OCI-LY7 (cell line): ENCODE data around the gene GPR156.

Experiments
- CTCF ChIP-seq: fragments of 200-600 bp; sonication (generic); conservative IDR thresholded peaks from 2 replicates; pipeline ENCODE4 v1.5.1; 2014; ENCODE audit warnings: mild to moderate bottlenecking, antibody characterized with exemption, low read length, moderate library complexity, mixed read lengths
- EZH2phosphoT487 ChIP-seq: fragments of 200-600 bp; sonication (generic); IDR thresholded peaks from 2 replicates; pipeline ENCODE4 v1.6.1; 2018; ENCODE audit warnings: low read depth, borderline replicate concordance, mild to moderate bottlenecking, mixed run types, antibody characterized with exemption, low read length, moderate library complexity, mixed read lengths

DNA sequence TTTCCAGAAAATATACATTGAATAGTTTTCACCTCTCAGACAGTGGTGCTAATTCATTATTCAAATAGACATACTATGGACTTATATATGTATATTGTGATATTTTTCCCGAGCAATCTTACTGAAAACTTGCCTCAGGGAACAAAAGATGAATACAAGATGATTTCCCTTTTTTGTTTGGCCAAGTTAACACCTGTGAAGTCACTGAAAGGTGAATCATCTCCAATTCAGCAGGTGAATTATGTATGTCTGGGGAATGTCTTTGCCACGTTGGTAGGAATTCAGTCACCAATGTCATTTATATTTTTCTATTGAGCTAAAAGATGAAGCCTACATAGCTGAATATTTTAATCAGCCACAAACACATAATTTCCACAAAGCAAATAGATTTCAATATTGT, 88.2 kb downstream of the GPR156 start:
- TF ChIP-seq CTCF: no peak
- TF ChIP-seq EZH2phosphoT487: no peak
